HL-60 (cell line): Measurements from ENCODE around the gene YPEL5.

ENCODE experiments used
- CTCF ChIP-seq: IDR thresholded peaks from one replicate; pipeline ENCODE4 v1.5.1; 2011; ENCODE audit warnings: low read length, control low read depth, inconsistent platforms; ENCODE audit not compliant: insufficient read depth
- GABPA ChIP-seq: IDR thresholded peaks from 2 replicates; pipeline ENCODE4 v1.6.1; 2012; ENCODE audit warnings: low read depth
- POLR2AphosphoS5 ChIP-seq: IDR thresholded peaks from 2 replicates; pipeline ENCODE4 v1.6.1; 2012; ENCODE audit warnings: low read depth
- REST ChIP-seq: IDR thresholded peaks from 2 replicates; pipeline ENCODE4 v1.6.1; 2012; ENCODE audit warnings: low read depth; ENCODE audit not compliant: insufficient replicate concordance

- TF ChIP-seq CTCF (no peak), POLR2AphosphoS5 (no peak), GABPA (no peak), REST (no peak)
Measured at GRCh38 chr2:30150786-30151185, 4.0 kb downstream of the YPEL5 start.
